Effector memory CD8-positive, alpha-beta T cell (primary cell): ENCODE measurements around the gene USP11.
"Not testable (repeated sequence)": the region's sequence is repeated elsewhere in the genome, so short reads cannot be mapped to it uniquely, and the experiment has no call there.

Experiments used
- ATAC-seq: fragments of 150-1000 bp; cut with Tn5 transposase; replicated peaks from 2 replicates; pipeline ENCODE4 v1.10.0; 2021; ENCODE audit warnings: mild to moderate bottlenecking, moderate library complexity
- DNase-seq, 3 experiments: peaks; one replicate each; pipeline ENCODE4 v3.0.0; 2021
- H3K27ac Mint-ChIP-seq, 2 donors: one replicate each; pipeline ENCODE4 v1.8.0; 2022; ENCODE audit warnings: mild to moderate bottlenecking in 2 of 2, mixed read lengths in 2 of 2, moderate library complexity in 2 of 2
- H3K27me3 Mint-ChIP-seq, 2 donors: one replicate each; pipeline ENCODE4 v1.8.0; 2022; ENCODE audit warnings: mixed read lengths in 2 of 2
- H3K36me3 Mint-ChIP-seq: one replicate; pipeline ENCODE4 v1.8.0; 2022; ENCODE audit warnings: mild to moderate bottlenecking, moderate library complexity, mixed read lengths; ENCODE audit not compliant: insufficient read depth
- H3K4me1 Mint-ChIP-seq, 2 donors: one replicate each; pipeline ENCODE4 v1.8.0; 2022; ENCODE audit warnings: low read depth in 2 of 2, mixed read lengths in 2 of 2
- H3K4me3 Mint-ChIP-seq, 2 donors: one replicate each; pipeline ENCODE4 v1.8.0; 2022; ENCODE audit warnings: mild to moderate bottlenecking in 2 of 2, mixed read lengths in 2 of 2, moderate library complexity in 2 of 2
- H3K9me3 Mint-ChIP-seq, 2 donors: one replicate each; pipeline ENCODE4 v1.8.0; 2022; ENCODE audit warnings: mixed read lengths in 2 of 2

Gene USP11

DNA sequence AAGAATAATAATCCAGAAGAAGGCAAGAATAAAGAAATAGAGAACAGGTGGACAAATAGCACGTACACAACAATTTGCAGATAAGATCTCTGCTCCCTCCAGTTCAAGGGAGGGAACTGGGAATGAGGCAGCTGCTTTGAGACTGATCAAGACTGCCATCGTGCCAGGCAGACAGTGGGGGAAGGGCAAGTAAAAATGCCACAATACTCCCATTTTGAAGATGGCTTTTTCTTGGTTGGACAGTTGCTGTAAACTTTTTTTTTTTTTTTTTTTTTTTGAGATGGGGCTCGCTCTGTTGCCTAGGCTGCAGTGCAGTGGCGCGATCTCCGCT is 17.2 kb downstream of the USP11 start:
- Mint-ChIP-seq H3K27ac (no peak overlapping the region), H3K27me3 (no peaks in the 10 kb centered on the region), H3K4me1 (peaks cover 0 to 4% of the 10 kb centered on the region in 2 donors), H3K4me3 (no peak overlapping the region), H3K36me3 (peaks cover 19% of the 10 kb centered on the region), H3K9me3 (no peaks in the 10 kb centered on the region)
- ATAC-seq: no peak
- no peak for DNase-seq

DNA sequence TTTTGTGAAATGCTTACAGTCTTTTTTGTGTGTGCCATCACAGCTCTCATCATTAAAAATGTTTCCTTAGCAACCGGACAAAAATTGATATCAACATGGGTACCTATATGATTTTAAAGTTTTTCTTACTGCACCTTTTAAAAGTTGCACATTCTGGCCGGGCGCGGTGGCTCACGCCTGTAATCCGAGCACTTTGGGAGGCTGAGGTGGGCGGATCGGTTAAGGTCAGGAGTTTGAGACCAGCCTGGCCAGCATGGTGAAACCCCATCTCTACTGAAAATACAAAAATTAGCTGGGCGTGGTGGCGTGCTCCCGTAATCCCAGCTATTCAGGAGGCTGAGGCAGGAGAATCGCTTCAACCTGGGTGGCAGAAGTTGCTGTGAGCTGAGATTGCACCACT is 24.8 kb downstream of the USP11 start:
- not testable (repeated sequence) for H3K36me3 Mint-ChIP-seq, H3K27me3 Mint-ChIP-seq, ATAC-seq, H3K27ac Mint-ChIP-seq, H3K9me3 Mint-ChIP-seq, DNase-seq, H3K4me3 Mint-ChIP-seq, H3K4me1 Mint-ChIP-seq

DNA sequence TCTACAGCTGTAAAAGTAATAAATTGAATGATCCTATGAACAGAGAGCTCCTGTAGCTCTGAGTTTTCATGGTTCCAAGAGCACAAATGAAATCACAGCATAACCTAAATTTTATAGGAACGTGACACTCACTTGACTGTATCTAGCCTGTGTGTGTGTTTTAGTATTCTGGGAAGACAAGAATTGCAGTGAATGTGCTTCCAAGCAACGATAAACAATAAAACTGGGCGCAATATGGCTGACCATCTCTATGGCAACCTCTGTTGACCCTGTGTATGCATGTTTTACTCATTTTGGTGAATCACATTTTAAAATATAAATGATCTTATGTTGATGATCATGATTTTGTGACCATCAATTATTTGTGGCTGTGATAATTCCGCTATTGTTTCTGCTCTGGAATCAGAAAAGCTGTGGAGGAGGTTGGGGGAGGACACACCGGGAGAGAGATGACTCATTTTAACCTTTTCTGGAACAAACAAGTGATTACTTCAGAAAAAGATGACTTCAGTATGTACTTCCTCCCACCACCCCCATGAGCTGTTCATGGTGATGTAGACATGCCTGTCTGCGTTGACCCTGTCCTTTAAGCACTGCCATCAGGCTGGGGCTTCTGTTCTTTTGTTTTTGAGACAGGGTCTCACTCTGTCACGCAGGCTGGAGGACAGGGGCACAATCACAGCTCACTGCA is 31.8 kb downstream of the USP11 start:
- no peaks in the 10 kb centered on the region for H3K36me3 Mint-ChIP-seq
- no peak overlapping the region for H3K4me3 Mint-ChIP-seq
- peaks cover 0 to 10% of the 10 kb centered on the region in 2 donors for H3K27me3 Mint-ChIP-seq
- H3K27ac Mint-ChIP-seq: no peak overlapping the region
- no peak for DNase-seq
- ATAC-seq: no peak
- no peaks in the 10 kb centered on the region for H3K4me1 Mint-ChIP-seq
- H3K9me3 Mint-ChIP-seq: no peaks in the 10 kb centered on the region

DNA sequence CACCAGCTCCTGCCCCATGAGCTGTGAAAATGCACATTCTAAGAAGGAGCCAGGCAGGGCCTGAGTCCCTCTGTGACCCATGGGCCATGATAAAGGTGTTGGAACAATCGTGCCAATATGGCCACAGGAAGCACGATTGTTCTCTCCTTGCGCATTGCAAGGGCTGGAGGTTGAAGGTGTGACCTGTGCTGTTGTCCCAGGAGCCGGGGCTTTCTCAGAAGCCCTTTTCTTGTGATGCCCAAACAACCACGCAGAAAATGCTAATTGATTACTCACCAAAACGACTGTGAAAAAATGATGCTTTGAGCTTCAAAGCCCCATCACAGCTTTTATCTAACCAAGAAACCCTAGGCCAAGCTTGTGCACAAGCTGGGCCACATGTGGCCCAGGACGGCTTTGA is 33.8 kb downstream of the USP11 start:
- H3K27ac Mint-ChIP-seq: no peak overlapping the region
- H3K4me3 Mint-ChIP-seq: no peak overlapping the region
- no peaks in the 10 kb centered on the region for H3K36me3 Mint-ChIP-seq
- H3K27me3 Mint-ChIP-seq: peaks cover 0 to 10% of the 10 kb centered on the region in 2 donors
- ATAC-seq (no peak), DNase-seq (no peak)
- no peaks in the 10 kb centered on the region for H3K9me3 Mint-ChIP-seq
- H3K4me1 Mint-ChIP-seq: no peaks in the 10 kb centered on the region

DNA sequence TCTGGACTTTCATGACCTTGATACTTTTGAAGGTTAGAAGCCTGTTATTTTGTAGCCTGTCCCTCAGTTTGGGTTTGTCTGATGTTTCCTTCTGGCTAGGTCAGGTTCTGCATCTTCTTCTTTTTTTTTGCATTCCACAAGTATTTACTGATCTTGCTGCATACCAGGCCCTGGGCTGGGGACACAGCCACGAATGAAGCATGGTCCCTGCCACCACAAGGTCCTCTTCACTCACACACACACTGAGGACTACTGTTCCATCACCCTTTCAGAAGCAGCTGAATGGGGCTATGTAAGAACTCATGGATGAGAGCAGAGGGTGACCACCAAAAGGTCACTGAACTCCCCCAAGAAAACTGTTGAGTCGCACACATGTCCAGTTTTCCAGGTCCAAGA is 39.2 kb downstream of the USP11 start:
- H3K9me3 Mint-ChIP-seq: no peaks in the 10 kb centered on the region
- H3K4me1 Mint-ChIP-seq: no peaks in the 10 kb centered on the region
- no peak for ATAC-seq
- no peaks in the 10 kb centered on the region for H3K27me3 Mint-ChIP-seq
- no peaks in the 10 kb centered on the region for H3K36me3 Mint-ChIP-seq
- H3K4me3 Mint-ChIP-seq: no peak overlapping the region
- no peak for DNase-seq
- H3K27ac Mint-ChIP-seq: no peak overlapping the region

DNA sequence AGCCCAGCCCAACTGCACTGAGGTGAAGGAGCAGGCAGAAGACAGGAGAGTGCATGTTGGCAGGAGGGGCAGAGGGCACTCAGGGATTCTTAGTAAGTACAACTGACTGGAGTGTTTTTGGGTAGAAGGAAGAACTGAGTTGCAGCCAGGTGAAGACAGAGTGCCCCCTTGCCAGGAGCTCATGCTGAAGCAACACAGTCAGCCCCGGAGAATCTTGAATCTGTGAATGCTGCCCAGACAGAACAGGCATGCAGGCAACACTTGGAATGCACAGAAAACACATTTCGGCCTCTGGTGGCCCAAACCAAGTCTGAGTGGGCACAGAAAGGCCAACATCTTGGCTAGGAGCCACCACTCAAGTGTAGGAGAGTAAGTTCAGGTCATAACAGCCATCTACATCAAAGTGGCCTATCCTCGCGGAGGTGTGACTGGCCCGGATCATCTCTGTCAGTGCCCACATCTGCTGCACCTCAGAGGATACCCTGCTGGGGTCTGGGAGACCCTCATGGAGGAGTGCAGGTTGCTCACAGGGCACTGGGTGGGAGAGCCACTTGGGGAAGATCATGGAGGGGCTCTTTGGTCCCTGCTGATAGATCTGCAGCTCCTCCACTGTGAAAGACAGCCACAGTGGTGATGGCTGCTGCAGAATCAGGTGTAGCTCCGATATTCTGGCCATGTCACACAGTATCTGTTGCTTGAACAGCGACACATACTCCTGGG is 40.4 kb downstream of the USP11 start:
- DNase-seq (no peak), ATAC-seq (no peak)
- H3K27ac Mint-ChIP-seq: peak overlapping the region in 1 of 2 donors; percentile 36
- no peaks in the 10 kb centered on the region for H3K9me3 Mint-ChIP-seq
- no peak overlapping the region for H3K4me3 Mint-ChIP-seq
- H3K27me3 Mint-ChIP-seq: no peaks in the 10 kb centered on the region
- H3K36me3 Mint-ChIP-seq: no peaks in the 10 kb centered on the region
- H3K4me1 Mint-ChIP-seq: no peaks in the 10 kb centered on the region

DNA sequence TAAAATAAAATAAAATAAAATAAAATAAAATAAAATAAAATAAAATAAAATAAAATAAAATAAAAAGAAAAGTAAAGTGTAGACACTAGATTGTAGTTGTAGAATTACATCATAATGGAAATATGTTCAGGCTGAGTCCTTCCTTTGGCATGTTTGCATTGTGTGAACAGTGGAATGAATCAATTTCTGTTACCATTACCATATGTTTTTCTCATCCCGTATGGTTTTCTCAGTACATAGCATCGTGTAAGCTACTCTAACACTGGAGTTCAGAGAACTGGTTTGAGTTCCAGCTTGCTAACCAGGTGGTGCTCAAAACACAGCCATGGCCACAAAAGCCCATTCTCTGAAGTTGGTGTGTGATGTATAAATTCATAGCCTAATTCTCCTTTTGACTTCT is 45.9 kb downstream of the USP11 start:
- ATAC-seq: no peak
- Mint-ChIP-seq H3K27me3 (no peaks in the 10 kb centered on the region), H3K27ac (no peak overlapping the region), H3K4me3 (no peak overlapping the region), H3K4me1 (no peaks in the 10 kb centered on the region), H3K36me3 (no peaks in the 10 kb centered on the region), H3K9me3 (no peaks in the 10 kb centered on the region)
- DNase-seq: no peak

DNA sequence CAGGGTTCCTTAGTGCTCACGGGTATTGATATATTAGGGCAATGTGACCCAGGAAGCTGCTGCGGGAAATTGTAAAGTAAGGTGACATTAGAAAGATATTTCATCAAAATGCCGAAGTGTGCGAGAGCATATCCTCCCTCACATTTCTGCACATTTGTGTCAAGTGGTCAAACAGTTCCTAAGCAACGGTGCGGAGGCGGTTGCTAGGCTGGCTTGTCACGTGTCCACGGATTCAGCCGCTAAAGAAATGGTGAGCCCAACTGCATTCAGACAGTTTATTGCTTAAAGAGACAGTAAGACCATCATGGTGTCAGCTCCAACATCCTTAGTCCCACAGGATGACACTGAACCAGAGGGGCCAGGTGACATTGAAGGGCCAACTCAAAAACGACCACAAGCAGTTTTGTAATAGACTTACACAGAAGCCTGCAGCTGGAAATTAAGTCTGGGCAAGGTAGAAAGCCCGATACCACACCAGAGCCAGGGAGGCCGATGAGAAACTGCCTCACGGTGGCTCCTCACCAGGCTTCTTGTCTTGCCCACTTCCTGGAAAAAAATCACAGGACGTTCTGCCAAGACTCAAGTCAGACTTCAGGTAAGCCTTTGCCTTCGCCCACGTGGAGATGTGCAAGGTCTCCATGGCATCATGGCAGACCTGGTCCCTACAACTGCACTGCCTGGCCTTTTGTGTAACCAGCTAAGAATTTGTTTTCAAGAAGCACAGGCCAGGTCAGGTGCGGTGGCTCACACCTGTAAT is 50.4 kb downstream of the USP11 start:
- H3K36me3 Mint-ChIP-seq: no peaks in the 10 kb centered on the region
- DNase-seq (no peak), ATAC-seq (peak; percentile 16)
- no peaks in the 10 kb centered on the region for H3K4me1 Mint-ChIP-seq
- H3K4me3 Mint-ChIP-seq: peak overlapping the region in 1 of 2 donors; percentile 25
- H3K27ac Mint-ChIP-seq: no peak overlapping the region
- no peaks in the 10 kb centered on the region for H3K9me3 Mint-ChIP-seq
- H3K27me3 Mint-ChIP-seq: no peaks in the 10 kb centered on the region

DNA sequence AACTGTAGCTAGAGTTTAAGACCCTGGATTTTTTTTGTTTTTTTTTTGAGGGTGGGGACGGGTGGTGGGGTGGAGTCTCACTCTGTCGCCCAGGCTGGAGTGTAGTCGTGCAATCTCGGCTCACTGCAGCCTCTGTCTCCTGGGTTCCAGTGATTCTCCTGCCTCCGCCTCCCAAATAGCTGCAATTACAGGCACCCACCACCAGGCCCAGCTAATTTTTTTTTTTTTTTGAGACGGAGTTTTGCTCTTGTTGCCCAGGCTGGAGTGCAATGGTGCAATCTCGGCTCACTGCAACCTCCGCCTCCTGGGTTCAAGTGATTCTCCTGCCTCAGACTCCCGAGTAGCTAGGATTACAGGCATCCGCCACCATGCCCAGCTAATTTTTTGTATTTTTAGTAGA is 51.8 kb downstream of the USP11 start:
- not testable (repeated sequence) for ATAC-seq, H3K27ac Mint-ChIP-seq, H3K36me3 Mint-ChIP-seq

DNA sequence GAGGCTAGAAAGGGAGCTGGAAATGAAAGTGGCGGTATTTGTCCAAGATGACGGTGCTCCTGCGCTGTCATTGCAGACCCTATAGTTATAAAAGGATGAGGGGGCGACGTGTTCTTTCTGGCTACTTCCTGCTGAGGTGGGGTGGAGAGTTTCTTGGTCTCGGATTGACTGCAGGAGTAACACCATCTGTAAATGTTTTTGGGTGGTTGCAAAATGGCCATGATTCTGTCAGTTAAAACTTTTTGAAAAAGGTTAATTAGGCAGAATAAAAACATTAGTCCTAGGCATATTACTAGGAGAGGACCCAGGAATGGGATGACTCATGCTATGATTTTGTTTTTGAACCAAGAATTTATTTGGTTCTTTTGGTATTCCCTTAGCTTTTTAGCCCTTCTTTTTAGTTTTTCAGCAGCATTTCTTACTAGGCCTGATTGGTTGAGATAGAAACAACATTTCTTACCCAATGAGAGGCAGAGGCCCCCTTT is 53.1 kb downstream of the USP11 start:
- H3K4me3 Mint-ChIP-seq: no peak overlapping the region
- no peak for ATAC-seq
- H3K9me3 Mint-ChIP-seq: no peaks in the 10 kb centered on the region
- DNase-seq: no peak
- peak overlapping the region in 1 of 2 donors; percentile 47 for H3K27ac Mint-ChIP-seq
- H3K36me3 Mint-ChIP-seq: no peaks in the 10 kb centered on the region
- H3K27me3 Mint-ChIP-seq: no peaks in the 10 kb centered on the region
- H3K4me1 Mint-ChIP-seq: no peaks in the 10 kb centered on the region

More for the DNA sequence above, 51.8 kb downstream of the USP11 start:
- not testable (repeated sequence) for H3K27me3 Mint-ChIP-seq, H3K4me3 Mint-ChIP-seq, H3K9me3 Mint-ChIP-seq, H3K4me1 Mint-ChIP-seq, DNase-seq

DNA sequence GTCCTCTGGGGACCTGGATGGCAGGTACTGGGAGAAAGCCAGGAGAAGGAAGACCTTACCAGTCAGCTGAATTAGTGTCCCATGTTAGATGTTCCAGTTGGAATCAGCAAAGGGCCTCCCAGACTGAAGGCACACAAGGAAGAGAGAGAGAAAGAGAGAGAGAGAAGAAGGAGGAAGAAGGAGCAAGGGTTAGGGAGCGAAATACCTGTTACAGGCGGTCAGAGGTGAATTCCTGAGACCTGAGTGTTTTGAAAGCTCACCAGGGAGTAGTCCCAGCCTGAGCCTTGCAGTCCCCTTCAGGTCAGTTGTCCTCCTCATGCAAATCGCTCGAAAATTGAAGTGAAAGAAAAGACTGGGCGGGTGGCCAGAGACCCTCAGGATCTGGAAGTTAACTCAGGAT is 60.3 kb downstream of the USP11 start:
- Mint-ChIP-seq H3K4me1 (no peaks in the 10 kb centered on the region), H3K36me3 (peaks cover under 1% of the 10 kb centered on the region), H3K27ac (peak overlapping the region in 1 of 2 donors; percentile 6), H3K9me3 (no peaks in the 10 kb centered on the region), H3K4me3 (no peak overlapping the region), H3K27me3 (peaks cover 12 to 14% of the 10 kb centered on the region in 2 donors)
- no peak for ATAC-seq
- DNase-seq: no peak

DNA sequence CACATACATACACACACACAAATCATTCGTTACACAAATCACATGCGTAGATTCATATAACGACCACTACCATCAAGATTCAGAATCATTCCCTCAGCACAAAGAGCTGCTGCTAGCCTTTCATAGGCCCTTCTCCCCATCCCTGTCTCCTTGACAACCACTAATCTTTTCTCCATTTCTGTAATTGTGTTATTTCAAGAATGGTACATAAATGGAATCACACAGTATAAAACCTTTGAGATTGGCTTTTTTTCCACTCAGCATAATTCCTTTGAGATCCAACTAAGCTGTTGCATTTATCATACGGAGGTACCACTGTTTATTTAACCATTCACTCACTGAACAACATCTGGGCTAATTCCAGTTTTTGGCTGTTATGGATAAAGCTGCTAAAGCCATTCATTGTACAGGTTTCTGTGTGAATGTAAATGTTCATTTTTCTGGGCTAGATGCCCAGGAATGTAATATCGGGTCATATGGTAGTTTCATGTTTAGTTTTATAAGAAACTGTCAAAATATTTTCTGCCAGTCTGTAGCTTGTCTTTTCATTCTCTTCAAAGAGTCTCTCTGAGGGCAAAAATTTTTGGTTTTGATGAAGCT is 64.1 kb downstream of the USP11 start:
- Mint-ChIP-seq H3K36me3 (peaks cover 4% of the 10 kb centered on the region), H3K27me3 (peaks cover 9 to 12% of the 10 kb centered on the region in 2 donors), H3K9me3 (no peaks in the 10 kb centered on the region), H3K4me1 (no peaks in the 10 kb centered on the region), H3K27ac (no peak overlapping the region), H3K4me3 (no peak overlapping the region)
- no peak for DNase-seq
- ATAC-seq: no peak

DNA sequence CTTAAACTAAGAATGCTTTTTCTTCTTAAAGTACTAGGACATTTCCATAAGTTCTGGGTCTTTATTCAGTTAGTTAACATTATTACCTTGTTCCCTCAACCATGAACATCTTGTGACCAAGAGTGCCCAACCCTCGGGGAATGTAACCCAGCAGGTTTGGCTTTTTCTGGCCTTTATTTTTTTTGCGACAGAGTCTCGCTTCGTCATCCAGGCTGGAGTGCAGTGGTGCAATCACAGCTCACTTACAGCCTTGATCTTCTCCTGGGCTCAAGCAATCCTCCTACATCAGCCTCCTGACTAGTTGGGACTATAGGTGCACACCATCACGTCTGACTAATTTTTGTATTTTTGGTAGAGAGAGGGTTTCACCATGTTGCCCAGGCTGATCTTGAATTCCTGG is 65.1 kb downstream of the USP11 start:
- no peaks in the 10 kb centered on the region for H3K9me3 Mint-ChIP-seq
- no peak overlapping the region for H3K4me3 Mint-ChIP-seq
- peaks cover 0 to 2% of the 10 kb centered on the region in 2 donors for H3K27me3 Mint-ChIP-seq
- H3K4me1 Mint-ChIP-seq: no peaks in the 10 kb centered on the region
- H3K27ac Mint-ChIP-seq: no peak overlapping the region
- H3K36me3 Mint-ChIP-seq: peaks cover 4% of the 10 kb centered on the region
- ATAC-seq (no peak), DNase-seq (no peak)
